ENCODE results near the gene DNAJC10.

The DNAJC10 gene

GRCh38 chr2:182718459-182718858, 2.4 kb downstream of the DNAJC10 start:
- no peak for TF ChIP-seq ZBTB7A (IDR thresholded peaks at IDR 0.05; ENCODE audit: low read depth)
- no peak for TF ChIP-seq EP300 (IDR thresholded peaks at IDR 0.05; ENCODE audit: borderline replicate concordance)
- no peak for TF ChIP-seq REST (IDR thresholded peaks at IDR 0.05; ENCODE audit: low read depth)
- TF ChIP-seq TAF1 (IDR thresholded peaks at IDR 0.05; ENCODE audit: low read depth): no peak
- no peak for TF ChIP-seq FOXM1 (IDR thresholded peaks at IDR 0.05; ENCODE audit: borderline replicate concordance, low read depth)
- no peak for TF ChIP-seq TCF12 (IDR thresholded peaks at IDR 0.05; ENCODE audit: low read depth)
- no peak for TF ChIP-seq NFIC (IDR thresholded peaks at IDR 0.05)
- no peak for TF ChIP-seq TEAD4 (IDR thresholded peaks at IDR 0.05)
- no peak for TF ChIP-seq USF1 (IDR thresholded peaks at IDR 0.05)
- TF ChIP-seq CEBPB (IDR thresholded peaks at IDR 0.05): no peak
- TF ChIP-seq RAD21 (IDR thresholded peaks at IDR 0.05; ENCODE audit: low read depth): no peak
- no peak for TF ChIP-seq YY1 (IDR thresholded peaks at IDR 0.05; ENCODE audit: low read depth)
- TF ChIP-seq MAX (IDR thresholded peaks at IDR 0.05): no peak
- TF ChIP-seq EGR1 (IDR thresholded peaks at IDR 0.05): no peak

GRCh38 chr2:182724656-182725055, 8.6 kb downstream of the DNAJC10 start:
- TF ChIP-seq TAF1 (IDR thresholded peaks at IDR 0.05; ENCODE audit: low read depth) (no peak), ZBTB7A (IDR thresholded peaks at IDR 0.05; ENCODE audit: low read depth) (no peak), MAX (IDR thresholded peaks at IDR 0.05) (no peak), YY1 (IDR thresholded peaks at IDR 0.05; ENCODE audit: low read depth) (no peak), NFIC (IDR thresholded peaks at IDR 0.05) (no peak), REST (IDR thresholded peaks at IDR 0.05; ENCODE audit: low read depth) (no peak), RAD21 (IDR thresholded peaks at IDR 0.05; ENCODE audit: low read depth) (no peak), CEBPB (IDR thresholded peaks at IDR 0.05) (no peak)

GRCh38 chr2:182726473-182726872, 10.4 kb downstream of the DNAJC10 start:
- TF ChIP-seq TCF12 (IDR thresholded peaks at IDR 0.05; ENCODE audit: low read depth) (no peak), EP300 (IDR thresholded peaks at IDR 0.05; ENCODE audit: borderline replicate concordance) (no peak), FOXM1 (IDR thresholded peaks at IDR 0.05; ENCODE audit: borderline replicate concordance, low read depth) (no peak), REST (IDR thresholded peaks at IDR 0.05; ENCODE audit: low read depth) (no peak), TEAD4 (IDR thresholded peaks at IDR 0.05) (no peak)

GRCh38 chr2:182728014-182728413, 12.0 kb downstream of the DNAJC10 start:
- TF ChIP-seq MAX (IDR thresholded peaks at IDR 0.05) (no peak), RAD21 (IDR thresholded peaks at IDR 0.05; ENCODE audit: low read depth) (no peak), TCF12 (IDR thresholded peaks at IDR 0.05; ENCODE audit: low read depth) (no peak), CREB1 (IDR thresholded peaks at IDR 0.05; ENCODE audit: low read depth) (no peak), CEBPB (IDR thresholded peaks at IDR 0.05) (no peak), YY1 (IDR thresholded peaks at IDR 0.05; ENCODE audit: low read depth) (no peak), ZBTB7A (IDR thresholded peaks at IDR 0.05; ENCODE audit: low read depth) (no peak), TEAD4 (IDR thresholded peaks at IDR 0.05) (no peak), EGR1 (IDR thresholded peaks at IDR 0.05) (no peak), USF1 (IDR thresholded peaks at IDR 0.05) (no peak), NFIC (IDR thresholded peaks at IDR 0.05) (no peak), TAF1 (IDR thresholded peaks at IDR 0.05; ENCODE audit: low read depth) (no peak), EP300 (IDR thresholded peaks at IDR 0.05; ENCODE audit: borderline replicate concordance) (no peak), REST (IDR thresholded peaks at IDR 0.05; ENCODE audit: low read depth) (no peak), FOXM1 (IDR thresholded peaks at IDR 0.05; ENCODE audit: borderline replicate concordance, low read depth) (no peak)
